Stimulated activated CD4-positive, alpha-beta T cell treated with anti-CD3 and anti-CD28 coated beads, TNF-alpha, amount 100 ng/mL, for 4 hours (primary cell): ENCODE measurements around the gene RB1.
"Not testable (repeated sequence)": the region's sequence is repeated elsewhere in the genome, so short reads cannot be mapped to it uniquely, and the experiment has no call there.

Source experiments
- DNase-seq, 3 experiments: peaks; one replicate each; pipeline ENCODE4 v3.0.0-alpha.2; 2020; ENCODE audit warnings: low read depth in 3 of 3

RB1 gene

GRCh38 chr13:48410199-48410598 is 106.6 kb downstream of the RB1 start:
- no peak for DNase-seq

- DNase-seq: no peak
These were observed 107.7 kb downstream of the RB1 start for GRCh38 chr13:48411147-48411794.

- DNase-seq: peak in 1 of 3 experiments; percentile 17
These were observed 108.4 kb downstream of the RB1 start for GRCh38 chr13:48411841-48412531.

GRCh38 chr13:48412881-48413351 is 109.4 kb downstream of the RB1 start, which contains the start of gene LPAR6:
LPAR6 (minus strand) TSS chr13:48413113; CDS start chr13:48412423, 690 bp downstream.
- DNase-seq: no peak

- no peak for DNase-seq
These were observed 111.0 kb downstream of the RB1 start for GRCh38 chr13:48414501-48414900.

GRCh38 chr13:48415516-48415915 is 112.0 kb downstream of the RB1 start:
- no peak for DNase-seq

- not testable (repeated sequence) for DNase-seq
These were observed 118.5 kb downstream of the RB1 start for GRCh38 chr13:48422003-48422402.

- DNase-seq: no peak
These were observed 120.7 kb downstream of the RB1 start for GRCh38 chr13:48424212-48424611.

GRCh38 chr13:48426052-48426451 is 122.5 kb downstream of the RB1 start:
- no peak for DNase-seq

GRCh38 chr13:48426755-48427298 is 123.3 kb downstream of the RB1 start:
- not testable (repeated sequence) for DNase-seq

- no peak for DNase-seq
These were observed 125.5 kb downstream of the RB1 start for GRCh38 chr13:48429036-48429435.

GRCh38 chr13:48429886-48430285 is 126.3 kb downstream of the RB1 start:
- no peak for DNase-seq

- DNase-seq: no peak
These were observed 127.9 kb downstream of the RB1 start for GRCh38 chr13:48431431-48431830.

- DNase-seq: no peak
These were observed 128.6 kb downstream of the RB1 start for GRCh38 chr13:48431987-48432615.

GRCh38 chr13:48434200-48434599 is 130.6 kb downstream of the RB1 start:
- no peak for DNase-seq

- no peak for DNase-seq
These were observed 133.2 kb downstream of the RB1 start for GRCh38 chr13:48436661-48437288.

GRCh38 chr13:48437371-48437770 is 133.8 kb downstream of the RB1 start:
- DNase-seq: no peak

- DNase-seq: no peak
These were observed 140.1 kb downstream of the RB1 start for GRCh38 chr13:48443442-48444208.

- DNase-seq: no peak
These were observed 142.9 kb downstream of the RB1 start for GRCh38 chr13:48446464-48446863.

- no peak for DNase-seq
These were observed 144.9 kb downstream of the RB1 start for GRCh38 chr13:48448285-48448958.
